ENCODE data around the gene MAML3.
"Not testable (repeated sequence)": the region's sequence is repeated elsewhere in the genome, so short reads cannot be mapped to it uniquely, and the experiment has no call there.

Gene MAML3

DNA sequence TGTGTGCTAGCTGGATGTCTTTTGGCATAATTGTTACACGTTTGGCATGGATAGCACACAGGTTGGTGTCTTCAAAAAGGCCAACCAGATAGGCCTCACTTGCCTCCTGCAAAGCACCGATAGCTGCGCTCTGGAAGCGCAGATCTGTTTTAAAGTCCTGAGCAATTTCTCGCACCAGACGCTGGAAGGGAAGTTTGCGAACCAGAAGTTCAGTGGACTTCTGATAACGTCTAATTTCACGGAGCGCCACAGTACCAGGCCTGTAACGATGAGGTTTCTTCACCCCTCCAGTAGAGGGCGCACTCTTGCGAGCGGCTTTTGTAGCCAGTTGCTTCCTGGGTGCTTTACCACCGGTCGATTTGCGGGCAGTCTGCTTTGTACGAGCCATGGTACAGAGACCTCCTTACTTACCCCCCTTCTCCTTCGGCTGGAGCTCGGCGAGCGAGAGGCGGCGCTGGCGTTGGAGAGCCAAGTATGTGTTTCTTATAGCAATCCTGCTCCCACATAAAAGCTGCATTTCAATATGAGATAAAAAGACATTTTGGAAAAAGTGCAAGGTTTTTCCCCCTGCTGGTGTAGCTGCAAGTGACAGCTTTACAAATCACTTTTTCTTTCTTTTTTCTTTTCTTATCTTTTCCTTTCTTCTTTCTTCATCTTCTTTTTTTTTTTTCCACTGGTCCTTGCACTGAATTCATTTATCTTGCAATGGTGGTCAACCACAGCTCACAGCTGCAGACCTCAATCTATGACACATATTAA, 455.6 kb downstream of the MAML3 start:
- not testable (repeated sequence) for DNase-seq

DNA sequence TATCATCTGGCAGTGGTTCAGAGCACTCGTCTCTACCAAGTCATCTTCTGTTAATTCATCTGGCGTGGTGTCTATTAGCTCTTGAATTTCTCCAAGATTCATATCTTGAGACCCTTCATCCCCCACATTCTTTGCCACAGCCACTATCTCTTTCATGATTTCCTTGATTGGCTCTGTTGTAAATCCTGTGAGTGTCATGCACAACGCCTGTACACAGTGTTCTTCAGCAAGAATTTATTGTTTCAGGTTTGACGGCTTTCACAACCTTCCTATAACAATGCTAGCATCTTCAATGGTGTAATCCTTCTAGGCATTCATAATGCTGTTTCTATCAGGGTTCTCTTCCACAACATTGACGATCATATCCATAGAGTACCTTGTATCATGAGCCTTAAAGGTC, 457.5 kb downstream of the MAML3 start:
- no peak for DNase-seq

DNA sequence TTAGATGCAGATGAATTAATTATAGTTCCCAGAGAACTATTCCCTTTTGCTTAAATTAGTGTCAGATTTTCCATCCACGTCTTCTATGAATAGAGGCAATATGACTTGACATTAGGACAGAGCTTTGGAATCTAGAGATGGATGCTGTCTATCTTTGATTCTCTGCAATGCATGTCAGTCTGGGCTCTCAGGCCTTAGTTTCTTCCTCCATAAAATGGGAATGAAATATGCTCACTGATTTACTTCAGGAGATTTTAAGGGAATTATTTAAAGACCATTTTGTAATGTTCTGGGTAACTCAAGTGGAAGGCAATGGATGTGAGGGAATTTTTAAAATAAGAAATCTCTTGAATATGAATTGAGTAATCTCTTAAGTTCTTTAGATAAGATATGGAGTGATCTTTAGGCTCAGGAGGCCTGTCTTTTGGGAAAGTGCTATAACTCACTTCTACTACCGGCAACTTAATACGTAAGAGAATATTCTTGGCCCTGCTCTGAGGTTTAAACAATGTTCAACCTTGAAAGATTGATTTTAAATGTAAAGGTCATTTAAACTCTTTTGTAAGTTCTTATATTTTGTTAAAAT, 459.4 kb downstream of the MAML3 start:
- no peak for DNase-seq

GRCh38 chr4:139692309-139693012, 461.5 kb downstream of the MAML3 start:
- no peak for DNase-seq

DNA sequence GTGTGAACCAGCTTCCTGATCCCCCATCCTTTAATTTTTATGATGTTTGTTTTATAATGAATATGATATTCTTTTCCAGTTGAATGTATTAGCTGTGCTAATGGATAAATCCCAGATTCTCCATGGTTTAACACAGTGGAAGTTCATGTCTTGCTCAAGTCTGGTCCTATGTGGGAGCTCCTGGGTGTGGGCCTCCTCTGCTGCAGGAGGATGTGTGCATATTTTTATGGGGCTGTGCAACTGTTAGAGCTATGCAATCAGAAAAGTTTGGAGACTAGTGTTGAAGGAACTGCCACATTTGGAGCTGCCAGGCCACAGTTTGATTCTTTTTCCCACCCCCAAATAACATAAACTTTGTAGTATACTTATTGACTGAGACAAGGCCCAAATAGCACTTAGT, 463.6 kb downstream of the MAML3 start:
- no peak for DNase-seq

DNA sequence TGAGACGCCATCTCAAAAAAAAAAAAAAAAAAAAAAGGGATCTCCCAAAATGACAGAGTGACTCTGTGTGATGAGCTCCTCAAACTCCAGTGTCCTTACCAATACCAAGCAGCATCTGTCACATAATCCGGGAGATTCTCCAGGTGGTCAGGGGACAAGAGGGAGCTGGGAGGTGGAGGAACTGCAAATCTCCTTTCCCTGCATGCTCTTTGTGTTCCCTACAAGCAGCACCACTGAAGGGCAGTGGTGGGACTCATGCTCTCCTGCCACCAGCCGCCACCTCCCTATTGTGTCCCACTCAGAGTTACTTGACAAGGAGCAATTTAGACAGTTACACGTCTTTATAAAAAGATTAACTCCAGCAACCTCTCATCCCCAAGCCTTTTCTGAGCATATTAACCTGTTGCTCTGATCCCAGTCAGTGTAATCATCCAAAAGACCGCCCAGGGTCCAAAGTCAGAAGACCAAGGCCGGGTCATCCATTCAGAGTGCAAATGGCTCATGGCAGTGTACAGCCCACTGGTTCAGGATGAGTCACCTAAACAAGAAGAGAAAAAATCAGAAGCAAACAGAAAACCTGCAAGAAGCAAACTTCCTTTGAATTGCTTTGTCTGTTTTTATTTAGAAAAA, 464.8 kb downstream of the MAML3 start:
- no peak for DNase-seq

- DNase-seq = no peak
Measured at GRCh38 chr4:139686988-139687387, 467.0 kb downstream of the MAML3 start.

DNA sequence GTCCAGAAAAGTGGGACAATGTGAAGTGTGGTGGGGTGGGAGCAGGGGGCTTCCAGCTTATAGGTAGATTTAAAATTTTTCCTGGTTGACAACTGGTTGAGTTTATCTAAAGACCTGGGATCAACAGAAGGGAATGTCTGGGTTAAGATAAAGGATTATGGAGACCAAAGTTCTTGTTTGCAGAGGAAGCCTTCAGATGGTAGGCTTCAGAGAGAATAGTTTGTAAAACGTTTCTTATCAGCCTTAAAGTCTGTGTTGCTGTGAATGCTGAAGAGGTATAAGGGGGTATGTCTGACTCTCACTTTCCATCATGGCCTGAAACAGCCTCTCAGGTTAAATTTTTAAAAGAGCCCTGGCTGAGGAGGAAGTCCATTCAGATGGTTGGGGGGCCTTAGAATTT, 467.9 kb downstream of the MAML3 start:
- DNase-seq = no peak

DNA sequence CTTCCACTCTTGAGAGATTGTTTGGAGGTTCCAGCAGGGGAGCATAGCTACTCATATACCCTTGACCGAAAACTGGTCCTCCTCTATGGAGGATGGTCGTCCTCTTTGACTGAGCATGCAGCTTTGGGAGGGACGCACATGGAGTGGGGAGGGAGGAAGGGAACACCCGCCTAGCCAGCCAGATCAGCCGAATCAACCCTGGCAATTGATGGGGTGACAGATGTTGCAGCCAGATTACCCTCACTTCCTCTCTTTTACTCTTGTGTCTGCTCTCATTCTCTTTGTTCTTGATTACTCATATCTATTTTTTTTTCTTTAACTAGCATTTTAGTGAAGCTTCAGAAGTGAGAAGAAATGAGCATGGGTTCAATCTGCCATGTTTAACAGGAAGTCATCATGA, 468.8 kb downstream of the MAML3 start:
- DNase-seq = no peak

- DNase-seq = no peak
Measured at GRCh38 chr4:139684351-139684750, 469.6 kb downstream of the MAML3 start.

- DNase-seq = no peak
Measured at GRCh38 chr4:139682741-139683151, 471.2 kb downstream of the MAML3 start.

GRCh38 chr4:139682309-139682708, 471.7 kb downstream of the MAML3 start:
- no peak for DNase-seq

DNA sequence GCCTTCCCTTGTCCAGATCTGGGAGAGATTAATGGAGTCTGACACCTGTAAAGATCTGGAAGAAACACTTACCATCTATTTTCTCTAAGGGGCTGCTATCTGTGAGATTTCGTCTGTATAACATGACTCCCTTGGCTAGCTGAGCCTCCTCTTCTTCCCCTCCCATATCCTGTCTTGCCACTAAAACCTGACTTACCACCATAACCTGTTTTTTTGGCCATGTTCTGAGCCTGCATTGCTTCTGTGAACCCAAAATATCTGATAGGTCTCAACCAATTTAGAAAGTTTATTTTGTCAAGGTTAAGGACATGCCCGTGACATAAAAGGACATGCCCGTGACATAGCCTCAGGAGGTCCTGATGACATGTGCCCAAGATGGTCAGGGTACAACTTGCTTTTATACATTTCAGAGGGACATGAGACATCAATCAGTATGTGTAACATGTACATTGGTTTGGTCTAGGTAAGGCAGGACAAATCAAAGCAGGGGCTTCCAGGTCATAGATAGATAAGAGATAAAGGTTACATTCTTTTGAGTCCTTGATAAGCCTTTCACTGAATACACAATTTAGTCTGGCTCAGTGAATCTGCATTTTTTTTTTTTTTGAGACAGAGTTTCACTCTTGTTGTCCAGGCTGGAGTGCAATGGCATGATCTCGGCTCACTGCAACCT, 476.9 kb downstream of the MAML3 start:
- DNase-seq = no peak

DNA sequence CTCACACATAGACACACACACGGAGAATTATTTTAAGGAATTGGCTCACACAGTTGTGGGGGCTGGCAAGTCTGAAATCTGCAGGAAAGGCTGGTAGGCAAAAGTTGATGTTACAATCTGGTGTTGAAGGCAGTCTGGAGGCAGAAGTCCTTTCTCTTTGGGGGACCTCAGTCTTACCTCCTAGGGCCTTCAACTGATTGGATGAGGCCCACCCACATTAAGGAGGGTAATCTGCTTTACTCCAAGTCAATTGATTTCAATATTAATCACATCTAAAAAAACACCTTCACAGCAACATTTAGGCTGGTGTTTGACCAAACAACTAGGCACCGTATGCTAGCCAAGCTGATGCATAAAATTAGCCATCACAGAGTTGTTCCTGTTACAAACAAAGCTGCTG, 477.6 kb downstream of the MAML3 start:
- no peak for DNase-seq

- no peak for DNase-seq
Measured at GRCh38 chr4:139675651-139676050, 478.3 kb downstream of the MAML3 start.

- DNase-seq = no peak
Measured at GRCh38 chr4:139674875-139675550, 479.0 kb downstream of the MAML3 start.

GRCh38 chr4:139672732-139673131, 481.3 kb downstream of the MAML3 start:
- no peak for DNase-seq

GRCh38 chr4:139672215-139672614, 481.8 kb downstream of the MAML3 start:
- DNase-seq = no peak

DNA sequence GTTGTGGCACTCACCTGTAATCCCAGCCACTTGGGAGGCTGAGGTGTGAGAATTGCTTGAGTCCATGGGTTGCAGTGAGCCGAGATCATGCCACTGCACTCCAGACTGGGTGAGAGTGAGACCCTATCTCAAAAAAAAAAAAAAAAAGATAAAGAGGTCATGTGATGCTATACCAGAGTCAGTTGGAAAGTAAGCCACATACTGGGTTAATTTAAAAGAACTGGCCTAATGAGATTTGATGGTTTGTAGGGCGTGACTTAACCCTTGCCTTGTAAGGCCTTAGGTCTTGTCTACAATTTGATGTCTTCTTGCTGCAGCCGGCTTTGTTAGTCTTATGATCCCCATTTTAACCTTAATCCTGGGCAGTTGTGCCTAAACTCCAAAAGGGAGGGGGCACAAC, 483.2 kb downstream of the MAML3 start:
- DNase-seq = no peak

DNA sequence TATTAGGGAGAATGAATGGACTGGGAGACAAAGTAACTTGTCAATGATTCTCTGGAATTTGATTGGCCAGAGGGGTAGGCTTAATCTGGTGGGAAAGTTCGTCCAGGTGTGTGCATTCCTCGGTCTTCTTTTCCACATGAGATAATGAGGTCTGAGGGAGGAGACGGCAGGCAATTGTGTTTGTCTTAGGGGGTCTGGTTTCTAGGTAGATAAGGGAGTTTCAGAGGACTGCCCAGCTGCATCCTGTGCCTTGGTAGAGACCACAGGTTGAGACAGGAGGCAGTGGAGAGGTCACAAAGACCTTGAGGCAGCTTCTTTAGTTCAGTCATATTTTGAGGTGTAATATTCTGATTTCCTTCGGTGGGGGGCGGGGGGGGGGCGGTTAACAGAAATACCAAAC, 484.1 kb downstream of the MAML3 start:
- DNase-seq = no peak

DNA sequence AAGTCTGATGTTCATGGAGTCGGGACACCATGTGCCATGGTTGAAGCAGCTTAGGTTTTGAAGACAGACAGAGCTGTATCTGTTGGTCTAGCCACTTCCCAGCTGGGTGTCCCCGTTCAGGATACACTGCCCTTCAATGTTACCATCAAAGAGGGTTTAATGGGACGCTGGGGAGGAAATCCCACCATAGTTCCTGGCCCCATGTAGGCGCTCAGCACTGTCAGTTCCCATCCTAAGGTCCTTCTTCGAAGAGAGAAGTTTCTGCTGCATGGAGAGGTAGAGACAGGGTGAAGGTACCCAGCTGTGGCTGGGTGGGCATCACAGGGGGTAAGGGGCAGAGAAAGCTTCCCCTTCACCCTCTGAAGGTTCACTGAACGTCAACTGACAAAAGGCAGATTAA, 484.6 kb downstream of the MAML3 start:
- no peak for DNase-seq

- DNase-seq = no peak
Measured at GRCh38 chr4:139668658-139669201, 485.3 kb downstream of the MAML3 start.
